Thyroid gland (tissue), 4 donors: ENCODE measurements around the gene ASPSCR1. TPM values are rescaled to one million over a fixed set of nuclear protein-coding genes. Genes with fewer than 3 reads are reported as not detected.
A peak's percentile ranks its signal among the peaks of the same experiment; 100 is the strongest.
"Not testable (repeated sequence)": the region's sequence is repeated elsewhere in the genome, so short reads cannot be mapped to it uniquely, and the experiment has no call there.

Experiments
- DNase-seq, 2 donors: peaks; one replicate each; pipeline ENCODE4 v3.0.0-alpha.2; 2019
- H3K27ac ChIP-seq, 3 donors: fragments of 200-600 bp; sonication (generic); 1 replicate in 2 of 3; 2 replicates in 1 of 3; pipeline ENCODE4 v1.5.1; 2016 to 2019; ENCODE audit warnings: mild to moderate bottlenecking in 1 of 3, moderate library complexity in 1 of 3
- H3K27me3 ChIP-seq: fragments of 200-600 bp; sonication (generic); one replicate; pipeline ENCODE4 v1.5.1; 2019
- H3K36me3 ChIP-seq, 2 donors: fragments of 200-600 bp; sonication (generic); one replicate each; pipeline ENCODE4 v1.5.1; 2016 to 2019
- H3K4me1 ChIP-seq, 2 donors: fragments of 200-600 bp; sonication (generic); one replicate each; pipeline ENCODE4 v1.5.1; 2017 to 2019
- H3K4me3 ChIP-seq, 3 donors: fragments of 200-600 bp; sonication (generic); replicated peaks in 1 of 3; 1 replicate in 2 of 3; 2 replicates in 1 of 3; pipeline ENCODE4 v1.5.1; 2016; ENCODE audit warnings: mild to moderate bottlenecking in 1 of 3
- H3K9me3 ChIP-seq: fragments of 200-600 bp; sonication (generic); one replicate; pipeline ENCODE4 v1.5.1; 2017
- POLR2A ChIP-seq, 2 donors: fragments of 450-650 bp; IDR thresholded peaks; one replicate each; pipeline ENCODE4 v1.6.1; 2017; ENCODE audit warnings: antibody characterized with exemption in 2 of 2, mild to moderate bottlenecking in 2 of 2, moderate library complexity in 1 of 2
- WGBS, 2 donors: methylation state at CpG; one replicate each; pipeline ENCODE4 v1.1.5; 2017; 5-methylcytosine and 5-hydroxymethylcytosine counted together
- intact Hi-C: fragments of 100-400 bp; cut with DNase I; formaldehyde crosslinking; loops from one replicate; pipeline ENCODE4 v1.15.1; 2023
- total RNA-seq, 4 donors: library from RNA; depleted of rRNA; stranded (reverse); fragments of >200 nt; gene quantifications; one replicate each; pipeline ENCODE4 v1.2.3, GENCODE V29; 2016
- TF ChIP-seq, protein P1 (sequence below), 6 experiments: fragments of 200-600 bp in 3 of 6; fragments of 450-650 bp in 3 of 6; sonication (generic) in 3 of 6; IDR thresholded peaks; one replicate each; pipeline ENCODE4 v1.5.1; 2016 to 2019; ENCODE audit warnings: antibody characterized with exemption in 6 of 6, mild to moderate bottlenecking in 2 of 6, inconsistent platforms in 1 of 6, moderate library complexity in 1 of 6

The ASPSCR1 gene
- total RNA-seq, 4 donors from 2014 or later: 23.2 to 53.6 (median 35.7) TPM

DNA sequence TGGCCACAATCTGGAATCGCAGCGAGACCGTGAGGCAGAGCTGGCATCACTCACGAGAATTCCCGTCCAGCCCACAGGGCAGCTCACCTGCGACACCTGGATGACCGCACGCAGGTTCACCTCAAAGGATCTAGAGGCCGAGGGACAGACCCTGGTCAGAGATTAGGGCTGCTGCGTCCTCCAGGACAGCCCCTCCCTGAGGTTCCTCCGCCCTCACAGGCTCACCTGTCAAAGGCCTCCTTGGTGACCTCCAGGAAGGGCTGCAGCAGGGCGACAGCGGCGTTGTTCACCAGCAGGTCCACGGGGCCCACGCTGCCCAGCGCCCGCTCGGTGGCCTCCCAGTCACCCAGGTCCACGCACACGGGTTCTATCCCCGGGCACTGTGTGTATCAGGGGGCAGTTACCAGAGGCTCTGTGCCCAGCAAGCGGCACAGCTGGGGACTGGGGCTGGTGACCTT, 59.2 kb downstream of the ASPSCR1 start:
- TF ChIP-seq, protein P1, sequence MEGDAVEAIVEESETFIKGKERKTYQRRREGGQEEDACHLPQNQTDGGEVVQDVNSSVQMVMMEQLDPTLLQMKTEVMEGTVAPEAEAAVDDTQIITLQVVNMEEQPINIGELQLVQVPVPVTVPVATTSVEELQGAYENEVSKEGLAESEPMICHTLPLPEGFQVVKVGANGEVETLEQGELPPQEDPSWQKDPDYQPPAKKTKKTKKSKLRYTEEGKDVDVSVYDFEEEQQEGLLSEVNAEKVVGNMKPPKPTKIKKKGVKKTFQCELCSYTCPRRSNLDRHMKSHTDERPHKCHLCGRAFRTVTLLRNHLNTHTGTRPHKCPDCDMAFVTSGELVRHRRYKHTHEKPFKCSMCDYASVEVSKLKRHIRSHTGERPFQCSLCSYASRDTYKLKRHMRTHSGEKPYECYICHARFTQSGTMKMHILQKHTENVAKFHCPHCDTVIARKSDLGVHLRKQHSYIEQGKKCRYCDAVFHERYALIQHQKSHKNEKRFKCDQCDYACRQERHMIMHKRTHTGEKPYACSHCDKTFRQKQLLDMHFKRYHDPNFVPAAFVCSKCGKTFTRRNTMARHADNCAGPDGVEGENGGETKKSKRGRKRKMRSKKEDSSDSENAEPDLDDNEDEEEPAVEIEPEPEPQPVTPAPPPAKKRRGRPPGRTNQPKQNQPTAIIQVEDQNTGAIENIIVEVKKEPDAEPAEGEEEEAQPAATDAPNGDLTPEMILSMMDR (IDR thresholded peaks at IDR 0.05): no peak
- no peak for TF ChIP-seq POLR2A (IDR thresholded peaks at IDR 0.05)
- Histone ChIP-seq H3K27ac (peak overlapping the region; percentile 85 to 97 (median 93)), H3K27me3 (no peaks in the 10 kb centered on the region), H3K4me3 (peak overlapping the region in 2 of 3 donors; percentile 66 to 69), H3K36me3 (no peaks in the 10 kb centered on the region), H3K4me1 (peaks cover 13 to 20% of the 10 kb centered on the region in 2 donors), H3K9me3 (no peaks in the 10 kb centered on the region)
- intact Hi-C loops: no loop called here
- WGBS, 2 donors: 20 to 43% methylated on average over 5 to 23 of the region's 23 CpGs
- no peak for DNase-seq

DNA sequence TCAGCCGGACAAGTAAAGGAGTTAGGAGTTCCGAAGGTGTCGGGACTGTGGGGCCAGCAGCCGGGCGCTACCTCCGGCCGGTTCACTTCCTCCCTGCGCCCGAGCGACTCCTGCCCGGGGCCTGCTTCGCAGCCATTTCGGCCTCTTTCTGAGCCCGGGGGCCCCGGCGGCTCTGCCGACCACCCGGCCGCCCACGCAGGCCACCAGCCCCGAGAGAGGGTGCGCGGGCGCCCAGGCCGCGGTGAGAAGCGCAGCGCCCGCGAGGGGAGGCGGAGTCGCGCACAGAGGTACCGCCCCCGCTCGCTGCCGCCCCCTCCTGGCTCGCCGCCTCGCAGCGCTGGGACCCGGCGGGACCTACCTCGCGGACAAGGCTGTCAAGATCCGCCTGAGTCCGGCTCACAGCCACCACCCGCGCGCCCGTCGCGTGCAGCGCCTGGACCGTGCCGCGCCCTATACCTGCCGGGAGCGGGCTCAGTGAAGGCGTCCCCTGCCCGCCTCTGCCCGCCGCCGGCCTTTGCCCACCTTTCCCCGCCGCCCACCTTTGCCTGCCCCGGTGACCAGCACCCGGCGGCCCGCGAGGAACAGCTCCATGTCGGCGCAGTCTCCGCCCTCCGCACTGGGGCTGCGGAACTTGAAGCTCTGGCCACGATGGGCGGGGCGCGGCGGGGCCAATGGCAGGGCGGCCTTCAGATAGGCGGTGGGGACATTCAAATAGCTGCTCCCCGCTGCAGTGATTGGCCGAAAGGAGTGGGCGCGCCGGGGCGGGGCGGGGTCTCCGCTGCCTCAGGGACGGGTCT, 59.9 kb downstream of the ASPSCR1 start, which contains the start of gene DCXR:
Gene DCXR, minus strand, starts transcription at position 606 of the 797 bp plus-strand sequence. Its CDS starts 15 bp downstream, at position 591.
- 0 to 1% methylated on average over 25 to 28 of the region's 92 CpGs for WGBS, 2 donors
- intact Hi-C loops: no loop called here
- peak; percentile 99 for DNase-seq

DNA sequence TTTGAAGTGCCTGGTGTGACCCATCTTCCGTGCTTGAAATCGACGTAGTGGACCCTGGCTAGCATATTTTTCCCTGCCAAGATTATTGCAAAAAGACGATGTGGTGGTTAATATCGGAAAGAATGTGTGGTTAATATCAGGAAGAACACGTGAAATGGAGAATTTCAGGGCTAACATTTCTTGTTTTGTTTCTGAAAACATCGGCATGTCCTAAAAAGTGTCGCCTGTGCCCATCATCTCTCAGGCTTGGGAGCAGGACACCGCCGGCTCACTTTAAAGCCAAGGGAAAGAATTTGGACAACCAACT, 60.4 kb downstream of the ASPSCR1 start:
- Histone ChIP-seq H3K9me3 (no peaks in the 10 kb centered on the region), H3K4me1 (peaks cover 7 to 15% of the 10 kb centered on the region in 2 donors), H3K27ac (peak overlapping the region in 1 of 3 donors; percentile 93), H3K27me3 (no peaks in the 10 kb centered on the region), H3K36me3 (no peaks in the 10 kb centered on the region), H3K4me3 (peak overlapping the region in 1 of 3 donors; percentile 69)
- 11 to 13% methylated on average over 10 of the region's 10 CpGs for WGBS, 2 donors
- no peak for DNase-seq
- no peak for TF ChIP-seq POLR2A (IDR thresholded peaks at IDR 0.05)
- intact Hi-C loops: no loop called here

More for the DNA sequence above, 59.9 kb downstream of the ASPSCR1 start, which contains the start of gene DCXR:
- Histone ChIP-seq H3K4me1 (peaks cover 9 to 16% of the 10 kb centered on the region in 2 donors), H3K36me3 (no peaks in the 10 kb centered on the region), H3K27ac (peak within 1 kb of the TSS; percentile 85 to 97 (median 93)), H3K27me3 (no peaks in the 10 kb centered on the region), H3K4me3 (peak within 1 kb of the TSS; percentile 66 to 73 (median 69)), H3K9me3 (no peaks in the 10 kb centered on the region)
- peak; percentile 40 to 99 for TF ChIP-seq POLR2A (IDR thresholded peaks at IDR 0.05)
- TF ChIP-seq, protein P1 (IDR thresholded peaks at IDR 0.05): peak; percentile 17 to 75 (median 50)

DNA sequence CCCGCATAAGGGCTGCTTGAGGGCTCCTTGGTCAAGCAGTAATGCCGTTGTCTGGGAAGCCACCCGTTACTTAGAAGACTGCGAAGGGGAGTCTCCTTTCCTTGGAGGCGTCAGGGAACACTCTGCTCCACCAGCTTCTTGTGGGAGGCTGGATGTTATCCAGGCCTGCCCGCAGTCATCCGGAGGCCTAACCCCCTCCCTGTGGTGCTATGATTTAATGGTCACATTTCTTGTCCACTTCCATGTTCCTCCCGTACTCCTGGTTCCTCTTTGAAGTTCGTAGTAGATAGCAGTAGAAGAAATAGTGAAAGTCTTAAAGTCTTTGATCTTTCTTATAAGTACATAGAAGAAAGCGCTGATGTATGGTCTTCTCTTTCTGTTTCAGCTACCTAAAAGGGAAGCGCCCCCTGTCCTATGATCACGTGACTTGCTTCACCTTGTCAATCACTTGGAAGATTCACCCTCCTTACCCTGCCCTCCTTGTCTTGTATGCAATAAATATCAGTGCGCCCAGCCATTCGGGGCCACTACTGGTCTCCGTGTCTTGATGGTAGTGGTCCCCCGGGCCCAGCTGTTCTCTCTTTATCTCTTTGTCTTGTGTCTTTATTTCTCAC, 61.5 kb downstream of the ASPSCR1 start:
- H3K4me3 ChIP-seq, DNase-seq, H3K27ac ChIP-seq, H3K9me3 ChIP-seq, intact Hi-C loops, H3K36me3 ChIP-seq, H3K27me3 ChIP-seq: not testable (repeated sequence)
- WGBS, 2 donors: 80 to 83% methylated on average over 16 of the region's 16 CpGs
- H3K4me1 ChIP-seq: peaks cover 7 to 15% of the 10 kb centered on the region in 2 donors

DNA sequence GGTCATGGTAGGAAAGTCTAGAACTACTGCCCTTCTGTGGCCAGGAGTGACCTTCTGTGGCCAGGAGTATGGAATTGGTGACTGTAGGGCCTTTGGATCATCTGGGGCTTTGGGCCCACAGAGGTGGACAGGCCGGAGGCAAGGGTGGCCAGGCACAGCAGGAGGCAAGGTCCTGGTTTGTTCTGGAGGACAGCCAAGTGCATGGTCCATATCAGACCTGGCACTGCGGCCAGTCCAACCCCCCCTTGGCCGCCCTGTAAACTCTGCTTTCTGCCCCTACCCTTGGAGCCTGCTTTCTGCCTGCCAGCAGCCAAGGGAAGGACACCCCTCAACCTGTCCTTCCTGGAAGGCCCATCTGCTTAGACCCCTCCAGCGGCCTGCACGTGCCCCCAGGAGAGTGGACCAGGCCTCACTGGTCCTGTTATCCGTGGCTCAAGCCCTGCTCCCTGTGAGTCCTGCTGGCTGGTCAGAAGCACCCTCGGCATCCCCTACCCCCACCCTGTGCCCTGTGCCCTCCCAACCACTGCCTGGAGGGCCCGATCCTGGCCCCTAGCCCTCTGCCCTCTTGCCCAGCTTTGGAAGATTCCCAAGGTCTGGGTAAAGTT, 62.4 kb downstream of the ASPSCR1 start:
- H3K4me3 ChIP-seq: no peak overlapping the region
- no peaks in the 10 kb centered on the region for H3K27me3 ChIP-seq
- WGBS, 2 donors: 88 to 90% methylated on average over 7 to 8 of the region's 8 CpGs
- no peaks in the 10 kb centered on the region for H3K36me3 ChIP-seq
- H3K27ac ChIP-seq: no peak overlapping the region
- intact Hi-C loops: no loop called here
- no peaks in the 10 kb centered on the region for H3K9me3 ChIP-seq
- no peak for TF ChIP-seq POLR2A (IDR thresholded peaks at IDR 0.05)
- TF ChIP-seq, protein P1 (IDR thresholded peaks at IDR 0.05): no peak
- peaks cover 7 to 15% of the 10 kb centered on the region in 2 donors for H3K4me1 ChIP-seq
- no peak for DNase-seq
